ENCODE measurements around the gene CHMP4B.

The CHMP4B gene

DNA sequence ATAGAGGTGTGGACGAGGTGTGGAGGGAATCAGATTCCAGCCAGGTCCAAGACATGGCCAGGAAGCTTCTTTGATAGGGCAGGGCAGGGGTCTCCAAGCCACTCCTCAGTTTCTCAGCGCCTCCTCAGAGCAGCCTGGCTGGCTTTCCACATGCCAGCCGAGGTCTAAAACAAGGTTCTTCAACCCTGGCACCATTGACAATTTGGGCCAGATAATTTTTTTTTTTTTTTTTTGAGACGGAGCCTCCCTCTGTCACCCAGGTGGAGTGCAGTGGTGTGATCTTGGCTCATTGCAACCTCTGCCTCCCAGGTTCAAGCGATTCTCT, 21.3 kb upstream of the CHMP4B start:
- H3K4me1 ChIP-seq (ENCODE audit: low read length): peaks cover 28% of the 10 kb centered on the region
- no peaks in the 10 kb centered on the region for H3K9me3 ChIP-seq (replicated peaks; ENCODE audit: insufficient read depth, low read length)
- no peak for TF ChIP-seq EZH2phosphoT487 (IDR thresholded peaks at IDR 0.05; ENCODE audit: low read length)
- TF ChIP-seq, protein P1, sequence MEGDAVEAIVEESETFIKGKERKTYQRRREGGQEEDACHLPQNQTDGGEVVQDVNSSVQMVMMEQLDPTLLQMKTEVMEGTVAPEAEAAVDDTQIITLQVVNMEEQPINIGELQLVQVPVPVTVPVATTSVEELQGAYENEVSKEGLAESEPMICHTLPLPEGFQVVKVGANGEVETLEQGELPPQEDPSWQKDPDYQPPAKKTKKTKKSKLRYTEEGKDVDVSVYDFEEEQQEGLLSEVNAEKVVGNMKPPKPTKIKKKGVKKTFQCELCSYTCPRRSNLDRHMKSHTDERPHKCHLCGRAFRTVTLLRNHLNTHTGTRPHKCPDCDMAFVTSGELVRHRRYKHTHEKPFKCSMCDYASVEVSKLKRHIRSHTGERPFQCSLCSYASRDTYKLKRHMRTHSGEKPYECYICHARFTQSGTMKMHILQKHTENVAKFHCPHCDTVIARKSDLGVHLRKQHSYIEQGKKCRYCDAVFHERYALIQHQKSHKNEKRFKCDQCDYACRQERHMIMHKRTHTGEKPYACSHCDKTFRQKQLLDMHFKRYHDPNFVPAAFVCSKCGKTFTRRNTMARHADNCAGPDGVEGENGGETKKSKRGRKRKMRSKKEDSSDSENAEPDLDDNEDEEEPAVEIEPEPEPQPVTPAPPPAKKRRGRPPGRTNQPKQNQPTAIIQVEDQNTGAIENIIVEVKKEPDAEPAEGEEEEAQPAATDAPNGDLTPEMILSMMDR (IDR thresholded peaks at IDR 0.05; ENCODE audit: low read length): no peak
- TF ChIP-seq EZH2 (optimal IDR thresholded peaks at IDR 0.05; ENCODE audit: low read depth, low read length): no peak
- no peak for DNase-seq
- H2AFZ ChIP-seq (ENCODE audit: low read length): no peak overlapping the region
- no peak overlapping the region for H3K9ac ChIP-seq (ENCODE audit: low read length)
- no peaks in the 10 kb centered on the region for H3F3A ChIP-seq (ENCODE audit: insufficient read depth, low read length)
- 0 out of 2 replicates have a peak, but pooled peaks cover 7% of the 10 kb centered on the region for H3K79me2 ChIP-seq (ENCODE audit: low read length)
- H3K36me3 ChIP-seq (replicated peaks; ENCODE audit: insufficient read depth, low read length): no peaks in the 10 kb centered on the region
- H3K4me2 ChIP-seq (ENCODE audit: low read depth, low read length): no peak overlapping the region
- H4K20me1 ChIP-seq (ENCODE audit: insufficient read depth, low read length): no peaks in the 10 kb centered on the region
- H3K27me3 ChIP-seq (replicated peaks; ENCODE audit: insufficient read depth, low read length): no peaks in the 10 kb centered on the region
- no peak overlapping the region for H3K27ac ChIP-seq (ENCODE audit: low read length)
- H3K4me3 ChIP-seq (ENCODE audit: low read length): no peak overlapping the region
- no peaks in the 10 kb centered on the region for H3K9me2 ChIP-seq (replicated peaks; ENCODE audit: insufficient read depth, low read length)

DNA sequence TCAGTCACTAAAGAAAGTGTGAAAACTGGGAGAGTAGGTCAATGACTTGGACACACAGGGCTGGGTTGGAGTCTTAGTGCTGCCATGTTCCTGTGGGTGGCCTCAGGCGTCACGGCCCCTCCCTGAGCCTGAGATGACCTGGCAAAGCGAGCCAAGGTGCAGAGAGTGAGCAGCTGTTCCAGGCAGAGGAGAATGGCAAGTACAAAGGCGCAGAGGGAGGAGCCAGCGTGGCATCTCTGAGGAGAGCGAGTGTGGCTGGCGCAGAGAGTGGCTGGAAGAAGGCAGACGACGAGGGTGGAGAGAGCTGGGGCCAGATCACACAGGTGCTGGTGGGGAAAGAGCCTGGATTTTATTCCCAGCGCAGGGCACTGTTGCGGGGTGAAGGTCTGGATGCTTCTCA, 20.6 kb upstream of the CHMP4B start:
- no peaks in the 10 kb centered on the region for H3K36me3 ChIP-seq (replicated peaks; ENCODE audit: insufficient read depth, low read length)
- H3K79me2 ChIP-seq (ENCODE audit: low read length): 0 out of 2 replicates have a peak, but pooled peaks cover 7% of the 10 kb centered on the region
- TF ChIP-seq EZH2phosphoT487 (IDR thresholded peaks at IDR 0.05; ENCODE audit: low read length): no peak
- TF ChIP-seq, protein P1 (IDR thresholded peaks at IDR 0.05; ENCODE audit: low read length): no peak
- TF ChIP-seq EZH2 (optimal IDR thresholded peaks at IDR 0.05; ENCODE audit: low read depth, low read length): no peak
- no peak for DNase-seq
- no peaks in the 10 kb centered on the region for H3K9me3 ChIP-seq (replicated peaks; ENCODE audit: insufficient read depth, low read length)
- no peak overlapping the region for H3K27ac ChIP-seq (ENCODE audit: low read length)
- H3K4me1 ChIP-seq (ENCODE audit: low read length): peaks cover 25% of the 10 kb centered on the region
- no peaks in the 10 kb centered on the region for H3K9me2 ChIP-seq (replicated peaks; ENCODE audit: insufficient read depth, low read length)
- H3F3A ChIP-seq (ENCODE audit: insufficient read depth, low read length): no peaks in the 10 kb centered on the region
- no peak overlapping the region for H2AFZ ChIP-seq (ENCODE audit: low read length)
- no peak overlapping the region for H3K4me3 ChIP-seq (ENCODE audit: low read length)
- H3K4me2 ChIP-seq (ENCODE audit: low read depth, low read length): no peak overlapping the region
- H3K9ac ChIP-seq (ENCODE audit: low read length): no peak overlapping the region
- H3K27me3 ChIP-seq (replicated peaks; ENCODE audit: insufficient read depth, low read length): no peaks in the 10 kb centered on the region
- H4K20me1 ChIP-seq (ENCODE audit: insufficient read depth, low read length): no peaks in the 10 kb centered on the region

DNA sequence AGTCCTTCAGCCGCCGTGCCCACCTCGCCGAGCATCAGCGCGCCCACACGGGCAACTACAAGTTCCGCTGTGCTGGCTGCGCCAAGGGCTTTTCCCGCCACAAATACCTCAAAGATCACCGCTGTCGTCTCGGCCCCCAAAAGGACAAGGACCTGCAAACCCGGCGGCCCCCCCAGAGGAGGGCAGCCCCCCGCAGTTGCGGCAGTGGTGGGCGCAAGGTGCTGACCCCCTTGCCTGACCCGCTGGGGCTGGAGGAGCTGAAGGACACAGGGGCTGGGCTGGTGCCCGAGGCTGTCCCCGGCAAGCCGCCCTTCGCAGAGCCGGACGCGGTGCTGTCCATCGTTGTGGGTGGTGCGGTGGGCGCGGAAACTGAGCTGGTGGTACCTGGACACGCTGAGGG, 20.1 kb upstream of the CHMP4B start:
- Histone ChIP-seq H3K9ac (ENCODE audit: low read length) (no peak overlapping the region), H3K79me2 (ENCODE audit: low read length) (0 out of 2 replicates have a peak, but pooled peaks cover 7% of the 10 kb centered on the region), H2AFZ (ENCODE audit: low read length) (no peak overlapping the region), H3F3A (ENCODE audit: insufficient read depth, low read length) (no peaks in the 10 kb centered on the region), H4K20me1 (ENCODE audit: insufficient read depth, low read length) (no peaks in the 10 kb centered on the region), H3K4me1 (ENCODE audit: low read length) (peaks cover 21% of the 10 kb centered on the region), H3K36me3 (replicated peaks; ENCODE audit: insufficient read depth, low read length) (no peaks in the 10 kb centered on the region), H3K27ac (ENCODE audit: low read length) (no peak overlapping the region), H3K9me2 (replicated peaks; ENCODE audit: insufficient read depth, low read length) (no peaks in the 10 kb centered on the region), H3K4me2 (ENCODE audit: low read depth, low read length) (no peak overlapping the region), H3K9me3 (replicated peaks; ENCODE audit: insufficient read depth, low read length) (no peaks in the 10 kb centered on the region), H3K4me3 (ENCODE audit: low read length) (no peak overlapping the region), H3K27me3 (replicated peaks; ENCODE audit: insufficient read depth, low read length) (no peaks in the 10 kb centered on the region)
- TF ChIP-seq, protein P1 (IDR thresholded peaks at IDR 0.05; ENCODE audit: low read length): no peak
- TF ChIP-seq EZH2phosphoT487 (IDR thresholded peaks at IDR 0.05; ENCODE audit: low read length) (no peak), EZH2 (optimal IDR thresholded peaks at IDR 0.05; ENCODE audit: low read depth, low read length) (no peak)
- DNase-seq: no peak
